LNCAP (cell line): Measurements from ENCODE around the gene MYO7B.

Experiments used
- TF ChIP-seq, protein P1 (sequence below): fragments of 450-650 bp; IDR thresholded peaks from 2 replicates; pipeline ENCODE4 v1.5.1; 2017; ENCODE audit warnings: mild to moderate bottlenecking

Gene MYO7B

DNA sequence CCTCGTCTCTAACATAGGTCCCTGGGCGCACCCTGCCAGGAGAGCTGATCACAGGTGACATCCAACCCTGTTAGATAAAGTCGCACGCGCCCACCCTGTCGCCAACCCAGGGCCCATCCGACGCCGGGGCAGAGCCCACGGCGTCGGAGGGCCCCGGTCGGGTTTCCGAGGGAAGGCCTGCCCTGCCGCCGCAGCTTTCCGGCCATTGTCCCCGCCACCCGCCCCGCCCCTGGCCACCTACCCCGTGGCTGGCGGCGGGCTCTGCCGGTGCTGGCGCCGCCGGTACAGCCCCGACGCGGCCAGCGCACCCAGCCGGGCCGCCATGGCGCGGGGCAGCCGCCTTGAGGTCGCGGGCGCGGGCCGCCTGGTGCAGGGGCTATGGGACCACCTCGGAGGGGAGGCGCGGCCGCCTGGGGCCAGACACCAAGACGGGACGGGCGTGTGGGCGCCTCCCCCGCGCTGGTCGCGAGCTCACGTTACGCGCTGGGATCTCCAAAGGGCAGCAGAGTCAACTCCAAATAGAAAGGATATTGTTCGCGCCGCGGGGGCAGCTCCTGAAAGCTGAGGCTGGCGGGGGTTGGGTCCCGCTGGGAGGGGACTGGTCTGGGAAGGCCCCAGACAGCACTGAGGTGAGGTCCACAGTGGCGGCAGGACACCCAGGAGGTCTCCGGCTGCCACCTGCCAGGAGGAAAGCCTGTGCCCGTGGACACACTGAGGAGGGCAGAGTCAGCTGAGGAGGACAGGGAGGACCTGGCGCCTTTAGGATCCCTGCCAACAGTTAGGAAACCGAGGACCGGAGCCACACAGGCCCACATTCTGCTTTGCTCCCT lies 128.8 kb downstream of the MYO7B start:
- TF ChIP-seq, protein P1, sequence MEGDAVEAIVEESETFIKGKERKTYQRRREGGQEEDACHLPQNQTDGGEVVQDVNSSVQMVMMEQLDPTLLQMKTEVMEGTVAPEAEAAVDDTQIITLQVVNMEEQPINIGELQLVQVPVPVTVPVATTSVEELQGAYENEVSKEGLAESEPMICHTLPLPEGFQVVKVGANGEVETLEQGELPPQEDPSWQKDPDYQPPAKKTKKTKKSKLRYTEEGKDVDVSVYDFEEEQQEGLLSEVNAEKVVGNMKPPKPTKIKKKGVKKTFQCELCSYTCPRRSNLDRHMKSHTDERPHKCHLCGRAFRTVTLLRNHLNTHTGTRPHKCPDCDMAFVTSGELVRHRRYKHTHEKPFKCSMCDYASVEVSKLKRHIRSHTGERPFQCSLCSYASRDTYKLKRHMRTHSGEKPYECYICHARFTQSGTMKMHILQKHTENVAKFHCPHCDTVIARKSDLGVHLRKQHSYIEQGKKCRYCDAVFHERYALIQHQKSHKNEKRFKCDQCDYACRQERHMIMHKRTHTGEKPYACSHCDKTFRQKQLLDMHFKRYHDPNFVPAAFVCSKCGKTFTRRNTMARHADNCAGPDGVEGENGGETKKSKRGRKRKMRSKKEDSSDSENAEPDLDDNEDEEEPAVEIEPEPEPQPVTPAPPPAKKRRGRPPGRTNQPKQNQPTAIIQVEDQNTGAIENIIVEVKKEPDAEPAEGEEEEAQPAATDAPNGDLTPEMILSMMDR: no peak

DNA sequence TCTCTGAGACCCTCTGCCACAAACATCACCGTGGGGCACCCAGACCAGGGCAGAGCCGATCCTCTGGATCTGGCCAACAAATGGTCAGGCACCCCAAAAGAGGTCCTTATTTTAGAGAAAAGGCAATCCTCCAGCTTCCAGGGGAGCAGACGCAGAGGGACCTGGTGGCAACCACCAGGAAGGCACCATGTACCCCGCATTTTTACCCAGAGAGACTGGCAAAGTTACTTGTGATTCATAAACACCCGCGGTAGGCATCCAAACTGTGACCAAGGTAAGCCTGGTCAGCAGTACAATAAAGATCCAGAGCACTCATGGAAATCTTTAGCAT lies 129.4 kb downstream of the MYO7B start:
- TF ChIP-seq, protein P1: no peak

GRCh38 chr2:127665267-127665893 lies 129.9 kb downstream of the MYO7B start:
- TF ChIP-seq, protein P1: no peak

DNA sequence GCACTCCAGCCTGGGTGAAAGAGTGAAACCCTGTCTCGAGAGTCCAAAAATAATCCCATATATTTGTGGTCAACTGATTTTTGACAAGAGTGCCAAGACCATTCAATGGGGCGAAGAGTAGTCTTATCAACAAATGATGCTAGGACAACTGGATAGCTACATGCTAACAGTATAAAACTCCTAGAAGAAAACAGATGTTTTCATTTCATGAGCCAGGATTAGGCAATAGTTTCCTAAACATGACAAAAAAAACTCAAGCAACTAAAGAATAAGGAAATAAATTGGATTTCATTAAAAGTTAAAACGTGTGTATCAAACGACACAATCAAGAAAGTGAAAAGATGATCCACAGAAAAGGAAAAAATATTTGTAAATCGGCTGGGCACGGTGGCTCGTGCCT lies 133.6 kb downstream of the MYO7B start:
- TF ChIP-seq, protein P1: no peak

DNA sequence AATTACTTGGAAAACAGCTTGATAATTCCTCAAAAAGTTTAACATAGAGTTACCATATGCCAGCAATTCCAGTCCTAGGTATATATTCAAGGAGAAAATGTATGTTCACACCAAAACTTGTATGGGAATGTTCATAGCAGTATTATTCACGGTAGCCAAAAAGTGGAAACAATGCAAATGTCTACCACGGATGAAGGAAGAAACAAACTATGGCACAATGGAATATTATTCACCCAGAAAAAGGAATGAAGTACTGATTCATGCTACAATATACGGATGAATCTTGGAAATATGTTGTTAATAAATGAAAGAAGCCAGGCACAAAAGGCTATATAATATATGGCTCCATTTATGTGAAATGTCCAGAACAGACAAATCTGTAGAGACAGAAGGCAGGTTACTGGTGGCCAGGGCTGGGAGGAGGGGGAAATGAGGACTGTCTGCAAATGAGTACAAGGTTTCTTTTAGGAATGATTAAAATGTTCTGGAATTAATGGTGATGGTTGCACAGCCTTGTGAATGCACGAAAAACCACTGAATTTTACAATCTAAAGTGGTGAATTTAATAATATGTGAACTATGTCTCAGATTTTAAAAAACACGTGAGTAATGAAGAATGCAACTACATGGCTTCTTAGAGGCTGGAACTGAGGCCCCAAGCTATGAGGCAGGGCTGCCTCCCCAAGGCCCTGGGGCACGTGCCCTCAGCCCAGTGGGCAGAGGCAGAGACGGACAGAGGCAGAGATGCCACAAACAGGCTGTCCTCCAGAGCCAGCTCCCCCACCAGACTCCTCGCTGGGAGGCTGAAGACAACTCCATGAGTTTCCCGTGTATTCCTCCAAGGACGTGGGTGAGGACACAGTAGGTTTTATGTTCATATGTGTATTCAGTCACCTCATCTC lies 134.8 kb downstream of the MYO7B start:
- TF ChIP-seq, protein P1: no peak

- TF ChIP-seq, protein P1: no peak
Observed at GRCh38 chr2:127670957-127671290, 135.4 kb downstream of the MYO7B start.

GRCh38 chr2:127671557-127672302 lies 136.2 kb downstream of the MYO7B start:
- TF ChIP-seq, protein P1: no peak
